HL-60 (cell line): ENCODE results near the gene IL11RA.
A peak's percentile ranks its signal among the peaks of the same experiment; 100 is the strongest.
"Not testable (repeated sequence)": the region's sequence is repeated elsewhere in the genome, so short reads cannot be mapped to it uniquely, and the experiment has no call there.

ENCODE experiments used
- DNase-seq, 2 experiments: peaks; one replicate each; pipeline ENCODE4 v3.0.0-alpha.2; 2010 to 2020; ENCODE audit warnings: low read depth in 1 of 2, low spot score in 1 of 2
- H3K27ac ChIP-seq: fragments of 250-450 bp; sonication (Bioruptor Pico); replicated peaks from 2 replicates; pipeline ENCODE4 v1.5.1; 2020; ENCODE audit warnings: mild to moderate bottlenecking, moderate library complexity
- H3K27me3 ChIP-seq: fragments of 250-450 bp; sonication (Bioruptor Pico); 2 replicates; pipeline ENCODE4 v1.5.1; 2021; ENCODE audit warnings: mild to moderate bottlenecking, moderate library complexity; ENCODE audit not compliant: insufficient read depth, poor library complexity, severe bottlenecking
- H3K4me3 ChIP-seq: replicated peaks from 2 replicates; pipeline ENCODE4 v1.5.1; 2011; ENCODE audit warnings: mild to moderate bottlenecking, control low read depth, low read length; ENCODE audit not compliant: insufficient read depth
- GABPA ChIP-seq: IDR thresholded peaks from 2 replicates; pipeline ENCODE4 v1.6.1; 2012; ENCODE audit warnings: low read depth
- POLR2AphosphoS5 ChIP-seq: IDR thresholded peaks from 2 replicates; pipeline ENCODE4 v1.6.1; 2012; ENCODE audit warnings: low read depth
- REST ChIP-seq: IDR thresholded peaks from 2 replicates; pipeline ENCODE4 v1.6.1; 2012; ENCODE audit warnings: low read depth; ENCODE audit not compliant: insufficient replicate concordance
- SPI1 ChIP-seq: IDR thresholded peaks from 2 replicates; pipeline ENCODE4 v1.6.1; 2012; ENCODE audit warnings: low read depth, mild to moderate bottlenecking, borderline replicate concordance
- TF ChIP-seq, protein P1 (sequence below): IDR thresholded peaks from one replicate; pipeline ENCODE4 v1.5.1; 2011; ENCODE audit warnings: low read length, control low read depth, inconsistent platforms; ENCODE audit not compliant: insufficient read depth

IL11RA gene

DNA sequence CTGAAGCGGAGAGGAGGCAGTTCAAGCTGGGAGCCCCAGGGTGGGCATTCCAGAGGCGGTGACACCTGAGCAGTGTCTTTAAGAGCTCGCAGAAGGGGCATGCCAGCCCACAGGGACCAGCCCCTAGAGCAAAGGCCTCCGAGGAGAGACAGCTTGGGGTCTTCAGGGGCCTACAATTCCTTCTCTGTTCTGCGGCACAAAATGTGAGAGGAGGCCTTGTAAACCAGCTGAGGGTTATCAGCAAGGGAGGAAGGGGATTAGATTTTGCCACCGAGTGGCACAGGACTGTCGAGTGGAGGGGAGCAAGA, 13.9 kb upstream of the IL11RA start:
- TF ChIP-seq, protein P1, sequence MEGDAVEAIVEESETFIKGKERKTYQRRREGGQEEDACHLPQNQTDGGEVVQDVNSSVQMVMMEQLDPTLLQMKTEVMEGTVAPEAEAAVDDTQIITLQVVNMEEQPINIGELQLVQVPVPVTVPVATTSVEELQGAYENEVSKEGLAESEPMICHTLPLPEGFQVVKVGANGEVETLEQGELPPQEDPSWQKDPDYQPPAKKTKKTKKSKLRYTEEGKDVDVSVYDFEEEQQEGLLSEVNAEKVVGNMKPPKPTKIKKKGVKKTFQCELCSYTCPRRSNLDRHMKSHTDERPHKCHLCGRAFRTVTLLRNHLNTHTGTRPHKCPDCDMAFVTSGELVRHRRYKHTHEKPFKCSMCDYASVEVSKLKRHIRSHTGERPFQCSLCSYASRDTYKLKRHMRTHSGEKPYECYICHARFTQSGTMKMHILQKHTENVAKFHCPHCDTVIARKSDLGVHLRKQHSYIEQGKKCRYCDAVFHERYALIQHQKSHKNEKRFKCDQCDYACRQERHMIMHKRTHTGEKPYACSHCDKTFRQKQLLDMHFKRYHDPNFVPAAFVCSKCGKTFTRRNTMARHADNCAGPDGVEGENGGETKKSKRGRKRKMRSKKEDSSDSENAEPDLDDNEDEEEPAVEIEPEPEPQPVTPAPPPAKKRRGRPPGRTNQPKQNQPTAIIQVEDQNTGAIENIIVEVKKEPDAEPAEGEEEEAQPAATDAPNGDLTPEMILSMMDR, result no peak
- TF ChIP-seq REST, result no peak
- TF ChIP-seq POLR2AphosphoS5, result no peak
- no peak for TF ChIP-seq SPI1
- TF ChIP-seq GABPA, result no peak
- Histone ChIP-seq H3K27ac (peak overlapping the region; percentile 89), H3K4me3 (peak overlapping the region; percentile 56), H3K27me3 (no peaks in the 10 kb centered on the region)
- DNase-seq, result no peak

DNA sequence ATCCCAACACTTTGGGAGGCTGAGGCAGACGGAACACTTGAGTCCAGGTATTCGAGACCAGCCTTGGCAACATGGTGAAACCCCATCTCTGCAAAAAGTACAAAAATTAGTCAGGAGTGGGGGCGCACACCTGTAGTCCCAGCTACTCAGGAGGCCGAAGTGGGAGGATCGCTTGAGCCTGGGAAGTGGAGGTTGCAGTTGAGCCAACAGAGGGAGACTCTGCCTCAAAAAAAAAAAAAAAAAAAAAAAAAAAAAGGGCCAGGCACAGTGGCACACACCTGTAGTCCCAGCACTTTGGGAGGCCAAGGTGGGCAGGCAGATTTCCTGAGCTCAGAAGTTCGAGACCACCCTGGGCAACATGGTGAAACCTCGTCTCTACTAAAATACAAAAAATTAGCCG, 12.7 kb upstream of the IL11RA start:
- DNase-seq, H3K4me3 ChIP-seq, H3K27me3 ChIP-seq, H3K27ac ChIP-seq: not testable (repeated sequence)

- no peak overlapping the region for H3K27ac ChIP-seq
Observed at GRCh38 chr9:34642679-34643078, 9.3 kb upstream of the IL11RA start.

More at GRCh38 chr9:34642679-34643078, 9.3 kb upstream of the IL11RA start:
- Histone ChIP-seq H3K27me3 (no peaks in the 10 kb centered on the region), H3K4me3 (no peak overlapping the region)
- no peak for TF ChIP-seq GABPA
- no peak for TF ChIP-seq SPI1
- TF ChIP-seq, protein P1, result no peak
- no peak for TF ChIP-seq REST
- TF ChIP-seq POLR2AphosphoS5, result no peak
- DNase-seq, result no peak
